Keratinocyte (primary cell): ENCODE results near the gene CIT. TPM values are rescaled to one million over a fixed set of nuclear protein-coding genes. Genes with fewer than 3 reads are reported as not detected.

Source experiments
- DNase-seq: peaks from one replicate; pipeline ENCODE4 v3.0.0-alpha.2; 2011; ENCODE audit warnings: low read depth, missing footprints, low spot score
- FAIRE-seq: peaks from 2 replicates; lab custom pipeline; 2011; peaks lifted over from hg19 to GRCh38; lab: Jason Lieb, UNC
- H2AFZ ChIP-seq: 2 replicates; pipeline ENCODE4 v1.6.0; 2012; ENCODE audit warnings: low read length, control low read depth, inconsistent platforms; ENCODE audit not compliant: control insufficient read depth
- H3K27ac ChIP-seq: 2 replicates; pipeline ENCODE4 v1.5.1; 2011; ENCODE audit warnings: low read length; ENCODE audit not compliant: control insufficient read depth, insufficient read depth
- H3K27me3 ChIP-seq: 3 replicates; pipeline ENCODE4 v1.6.0; 2011; ENCODE audit warnings: low read length; ENCODE audit not compliant: control insufficient read depth, insufficient read depth; ENCODE audit errors: extremely low read depth
- H3K36me3 ChIP-seq, 2 experiments: 2 replicates in 1 of 2; 3 replicates in 1 of 2; pipeline ENCODE4 v1.5.1; 2011; ENCODE audit warnings: low read length in 2 of 2, mild to moderate bottlenecking in 1 of 2; ENCODE audit not compliant: control insufficient read depth in 2 of 2, insufficient read depth in 2 of 2; ENCODE audit errors: extremely low read depth in 1 of 2
- H3K4me1 ChIP-seq: 3 replicates; pipeline ENCODE4 v1.5.1; 2011; ENCODE audit warnings: low read length; ENCODE audit not compliant: control insufficient read depth, insufficient read depth; ENCODE audit errors: extremely low read depth
- H3K4me2 ChIP-seq: 3 replicates; pipeline ENCODE4 v1.6.0; 2011; ENCODE audit warnings: low read depth, low read length; ENCODE audit not compliant: control insufficient read depth, insufficient read depth; ENCODE audit errors: extremely low read depth
- H3K4me3 ChIP-seq, 3 experiments: fragments of 200-600 bp in 1 of 3; sonication (generic) in 1 of 3; 2 replicates in 2 of 3; 3 replicates in 1 of 3; pipeline ENCODE4 v1.5.1; 2011 to 2016; ENCODE audit warnings: low read length in 3 of 3, mild to moderate bottlenecking in 3 of 3, control low read depth in 2 of 3, inconsistent platforms in 1 of 3, low read depth in 1 of 3, mixed read lengths in 1 of 3, mixed run types in 1 of 3, moderate library complexity in 1 of 3; ENCODE audit not compliant: control insufficient read depth in 2 of 3, insufficient read depth in 2 of 3; ENCODE audit errors: extremely low read depth in 1 of 3
- H3K79me2 ChIP-seq: 2 replicates; pipeline ENCODE4 v1.6.0; 2012; ENCODE audit warnings: low read length; ENCODE audit not compliant: control insufficient read depth, insufficient read depth
- H3K9ac ChIP-seq: 3 replicates; pipeline ENCODE4 v1.6.0; 2011; ENCODE audit warnings: low read length; ENCODE audit not compliant: control insufficient read depth, insufficient read depth; ENCODE audit errors: extremely low read depth
- H3K9me1 ChIP-seq: 3 replicates; pipeline ENCODE4 v1.6.0; 2011; ENCODE audit warnings: low read length; ENCODE audit not compliant: control insufficient read depth, insufficient read depth; ENCODE audit errors: extremely low read depth
- H3K9me3 ChIP-seq: 2 replicates; pipeline ENCODE4 v1.5.1; 2012; ENCODE audit warnings: low read depth, low read length; ENCODE audit not compliant: control insufficient read depth
- H4K20me1 ChIP-seq: 3 replicates; pipeline ENCODE4 v1.6.0; 2011; ENCODE audit warnings: low read length; ENCODE audit not compliant: control insufficient read depth, insufficient read depth; ENCODE audit errors: extremely low read depth
- CTCF ChIP-seq, 3 experiments: IDR thresholded peaks in 1 of 3; conservative IDR thresholded peaks in 1 of 3; optimal IDR thresholded peaks in 1 of 3; 2 replicates in 2 of 3; 3 replicates in 1 of 3; pipeline versions ENCODE3 to v1.5.1; 2011; ENCODE audit warnings: low read length in 3 of 3, mild to moderate bottlenecking in 3 of 3, moderate library complexity in 2 of 3, control low read depth in 1 of 3, inconsistent platforms in 1 of 3; ENCODE audit not compliant: insufficient read depth in 2 of 3; ENCODE audit errors: extremely low read depth in 1 of 3
- EZH2 ChIP-seq: IDR thresholded peaks from one replicate; pipeline ENCODE4 v1.6.1; 2012; ENCODE audit warnings: inconsistent platforms, mild to moderate bottlenecking, low read length, moderate library complexity
- dilution Hi-C: fragments of 300-500 bp; cut with MboI; formaldehyde crosslinking; loops from one replicate; pipeline ENCODE4 v1.7.0; 2020; ENCODE audit warnings: low sequenced_read_pairs; ENCODE audit not compliant: extremely low pct_ligation_motif_present
- polyA plus RNA-seq, 5 experiments: library from polyadenylated mRNA; depleted of rRNA in 3 of 5; stranded (reverse) in 3 of 5; stranded (forward) in 1 of 5; unstranded in 1 of 5; fragments of >200 nt; gene quantifications; 1 replicate in 1 of 5; 2 replicates in 3 of 5; 3 replicates in 1 of 5; pipeline versions ENCODE4 v1.2.1 to v1.2.3, GENCODE V29; 2011 to 2012; ENCODE audit warnings: missing spikeins in 2 of 5, low read depth in 1 of 5, low replicate concordance in 1 of 5

CIT gene
- polyA plus RNA-seq, 1 donor (not counting 4 experiments of a cell fraction or from before 2014, with no cell fraction given), result 6.2 TPM

GRCh38 chr12:119728444-119728745 lies 148.7 kb downstream of the CIT start:
- TF ChIP-seq CTCF (optimal IDR thresholded peaks at IDR 0.05 in 1 of 3, IDR thresholded peaks at IDR 0.05 in 1 of 3, conservative IDR thresholded peaks at IDR 0.05 in 1 of 3; ENCODE audit: extremely low read depth in 1 of 3, insufficient read depth in 2 of 3, low read length in 3 of 3) (no peak), EZH2 (no peak)
- FAIRE-seq, result no peak
- Histone ChIP-seq H2AFZ (no peak overlapping the region), H4K20me1 (no peaks in the 10 kb centered on the region), H3K27me3 (no peaks in the 10 kb centered on the region), H3K9me3 (no peaks in the 10 kb centered on the region), H3K36me3 (peaks cover 0 to 11% of the 10 kb centered on the region in 2 experiments), H3K4me2 (no peak overlapping the region), H3K4me3 (no peak overlapping the region), H3K4me1 (no peaks in the 10 kb centered on the region), H3K79me2 (no peaks in the 10 kb centered on the region), H3K9ac (no peak overlapping the region), H3K27ac (no peak overlapping the region), H3K9me1 (no peaks in the 10 kb centered on the region)
- dilution Hi-C loops, result no loop called here
- DNase-seq, result no peak

DNA sequence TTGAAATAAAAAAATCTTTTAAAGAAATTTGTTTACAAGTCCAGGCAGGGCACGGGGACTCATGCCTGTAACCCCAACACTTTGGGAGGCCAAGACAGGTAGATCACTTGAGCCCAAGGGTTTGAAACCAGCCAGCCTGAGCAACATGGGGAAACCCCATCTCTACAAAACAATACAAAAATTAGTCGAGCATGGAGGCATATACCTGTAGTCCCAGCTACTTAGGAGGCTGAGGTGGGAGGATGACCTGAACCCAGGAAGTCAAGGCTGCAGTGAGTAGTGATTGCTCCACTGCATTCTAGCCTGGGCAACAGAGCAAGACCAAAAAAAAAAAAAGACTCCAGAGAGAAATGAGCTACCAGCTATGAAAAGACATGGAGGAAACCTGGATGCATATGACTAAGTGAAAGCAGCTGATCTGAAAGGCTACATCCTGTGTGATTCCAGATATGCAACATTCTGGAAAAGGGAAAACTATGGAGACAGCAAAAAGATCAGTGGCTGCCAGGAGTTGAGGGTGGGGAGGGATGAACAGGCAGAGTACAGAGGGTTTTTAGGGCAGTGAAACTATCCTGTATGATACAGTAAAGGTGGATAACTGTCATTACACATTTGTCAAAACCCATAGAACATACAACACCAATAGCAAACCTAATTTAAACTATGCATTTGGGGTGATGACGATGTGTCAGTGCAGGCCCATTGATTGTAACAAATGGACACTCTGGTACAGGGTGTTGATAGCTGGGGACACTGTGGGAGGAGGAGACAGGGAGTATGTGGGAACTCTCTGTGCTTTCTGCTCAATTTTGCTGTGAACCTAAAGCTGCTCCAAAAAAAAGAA lies 149.3 kb downstream of the CIT start:
- TF ChIP-seq EZH2, result no peak
- Histone ChIP-seq H3K4me2 (no peak overlapping the region), H3K4me1 (no peaks in the 10 kb centered on the region), H3K27me3 (no peaks in the 10 kb centered on the region), H3K4me3 (no peak overlapping the region), H3K9ac (no peak overlapping the region), H2AFZ (no peak overlapping the region), H3K79me2 (no peaks in the 10 kb centered on the region), H3K27ac (no peak overlapping the region), H3K9me3 (no peaks in the 10 kb centered on the region), H3K9me1 (no peaks in the 10 kb centered on the region), H3K36me3 (peaks cover 0 to 11% of the 10 kb centered on the region in 2 experiments), H4K20me1 (no peaks in the 10 kb centered on the region)
- dilution Hi-C loops, result no loop called here
- FAIRE-seq, result no peak
- DNase-seq, result no peak
